ENCODE data around the gene LGALS9. TPM values are rescaled to one million over a fixed set of nuclear protein-coding genes. Genes with fewer than 3 reads are reported as not detected.
"Not testable (repeated sequence)": the region's sequence is repeated elsewhere in the genome, so short reads cannot be mapped to it uniquely, and the experiment has no call there.

Gene LGALS9
- total RNA-seq, 1 experiment from 2014 or later = 0.22 TPM

- no peak overlapping the region for H3K4me3 ChIP-seq
- no peaks in the 10 kb centered on the region for H3K4me1 ChIP-seq
- peaks cover 28% of the 10 kb centered on the region for H3K27me3 ChIP-seq
- H3K9me3 ChIP-seq (replicated peaks) = no peaks in the 10 kb centered on the region
- no peak for DNase-seq
- H3K27ac ChIP-seq = no peak overlapping the region
- H3K36me3 ChIP-seq = no peaks in the 10 kb centered on the region
Observed at GRCh38 chr17:27665549-27665948, 34.6 kb downstream of the LGALS9 start.

- not testable (repeated sequence) for H3K4me3 ChIP-seq; DNase-seq; H3K27ac ChIP-seq; H3K9me3 ChIP-seq (replicated peaks); H3K4me1 ChIP-seq; H3K36me3 ChIP-seq
- peaks cover 28% of the 10 kb centered on the region for H3K27me3 ChIP-seq
Observed at GRCh38 chr17:27666270-27666669, 35.3 kb downstream of the LGALS9 start.

- no peaks in the 10 kb centered on the region for H3K36me3 ChIP-seq
- no peak overlapping the region for H3K27ac ChIP-seq
- no peaks in the 10 kb centered on the region for H3K4me1 ChIP-seq
- peaks cover 32% of the 10 kb centered on the region for H3K27me3 ChIP-seq
- H3K4me3 ChIP-seq = no peak overlapping the region
- no peaks in the 10 kb centered on the region for H3K9me3 ChIP-seq (replicated peaks)
- DNase-seq = no peak
Observed at GRCh38 chr17:27666831-27667560, 36.0 kb downstream of the LGALS9 start.

- no peak for DNase-seq
Observed at GRCh38 chr17:27667656-27668487, 36.9 kb downstream of the LGALS9 start.

GRCh38 chr17:27668488-27668823, 37.5 kb downstream of the LGALS9 start:
- peaks cover 28% of the 10 kb centered on the region for H3K27me3 ChIP-seq
- DNase-seq = no peak

More at GRCh38 chr17:27667656-27668487, 36.9 kb downstream of the LGALS9 start:
- H3K4me1 ChIP-seq = no peaks in the 10 kb centered on the region
- no peaks in the 10 kb centered on the region for H3K9me3 ChIP-seq (replicated peaks)
- H3K36me3 ChIP-seq = no peaks in the 10 kb centered on the region
- peaks cover 32% of the 10 kb centered on the region for H3K27me3 ChIP-seq
- no peak overlapping the region for H3K27ac ChIP-seq
- H3K4me3 ChIP-seq = no peak overlapping the region

GRCh38 chr17:27669136-27669535, 38.1 kb downstream of the LGALS9 start:
- H3K27ac ChIP-seq = no peak overlapping the region
- no peak for DNase-seq
- H3K4me1 ChIP-seq = no peaks in the 10 kb centered on the region

More at GRCh38 chr17:27668488-27668823, 37.5 kb downstream of the LGALS9 start:
- Histone ChIP-seq H3K36me3 (no peaks in the 10 kb centered on the region), H3K27ac (no peak overlapping the region), H3K4me3 (no peak overlapping the region), H3K9me3 (replicated peaks) (no peaks in the 10 kb centered on the region), H3K4me1 (no peaks in the 10 kb centered on the region)

GRCh38 chr17:27669850-27670249, 38.9 kb downstream of the LGALS9 start:
- no peak overlapping the region for H3K4me3 ChIP-seq
- no peaks in the 10 kb centered on the region for H3K36me3 ChIP-seq
- no peak overlapping the region for H3K27ac ChIP-seq
- DNase-seq = no peak
- peaks cover 28% of the 10 kb centered on the region for H3K27me3 ChIP-seq
- no peaks in the 10 kb centered on the region for H3K9me3 ChIP-seq (replicated peaks)
- no peaks in the 10 kb centered on the region for H3K4me1 ChIP-seq

More at GRCh38 chr17:27669136-27669535, 38.1 kb downstream of the LGALS9 start:
- Histone ChIP-seq H3K4me3 (no peak overlapping the region), H3K27me3 (peaks cover 28% of the 10 kb centered on the region), H3K9me3 (replicated peaks) (no peaks in the 10 kb centered on the region), H3K36me3 (no peaks in the 10 kb centered on the region)

- DNase-seq = no peak
- no peaks in the 10 kb centered on the region for H3K9me3 ChIP-seq (replicated peaks)
- H3K4me1 ChIP-seq = no peaks in the 10 kb centered on the region
- H3K4me3 ChIP-seq = no peak overlapping the region
- H3K27me3 ChIP-seq = peaks cover 20% of the 10 kb centered on the region
- H3K27ac ChIP-seq = no peak overlapping the region
- H3K36me3 ChIP-seq = no peaks in the 10 kb centered on the region
Observed at GRCh38 chr17:27670791-27671590, 40.0 kb downstream of the LGALS9 start.

GRCh38 chr17:27671591-27671910, 40.6 kb downstream of the LGALS9 start:
- H3K9me3 ChIP-seq (replicated peaks) = no peaks in the 10 kb centered on the region
- DNase-seq = no peak

GRCh38 chr17:27671977-27672480, 41.0 kb downstream of the LGALS9 start:
- not testable (repeated sequence) for H3K4me3 ChIP-seq; H3K27ac ChIP-seq; DNase-seq; H3K4me1 ChIP-seq; H3K36me3 ChIP-seq; H3K9me3 ChIP-seq (replicated peaks)
- H3K27me3 ChIP-seq = peaks cover 13% of the 10 kb centered on the region

More at GRCh38 chr17:27671591-27671910, 40.6 kb downstream of the LGALS9 start:
- Histone ChIP-seq H3K4me1 (no peaks in the 10 kb centered on the region), H3K27me3 (peaks cover 18% of the 10 kb centered on the region), H3K4me3 (no peak overlapping the region), H3K27ac (no peak overlapping the region), H3K36me3 (no peaks in the 10 kb centered on the region)

GRCh38 chr17:27674335-27674734, 43.3 kb downstream of the LGALS9 start:
- Histone ChIP-seq H3K27ac (no peak overlapping the region), H3K36me3 (no peaks in the 10 kb centered on the region), H3K27me3 (0 out of 2 replicates have a peak, but pooled peaks cover 4% of the 10 kb centered on the region), H3K9me3 (replicated peaks) (no peaks in the 10 kb centered on the region), H3K4me1 (no peaks in the 10 kb centered on the region), H3K4me3 (no peak overlapping the region)
- no peak for DNase-seq

GRCh38 chr17:27677191-27677590, 46.2 kb downstream of the LGALS9 start:
- DNase-seq = no peak
- Histone ChIP-seq H3K27me3 (peaks cover 2% of the 10 kb centered on the region; the same call in 1 of the 2 replicates), H3K9me3 (replicated peaks) (no peaks in the 10 kb centered on the region), H3K27ac (no peak overlapping the region), H3K4me1 (no peaks in the 10 kb centered on the region), H3K4me3 (no peak overlapping the region), H3K36me3 (no peaks in the 10 kb centered on the region)

- H3K4me3 ChIP-seq = not testable (repeated sequence)
Observed at GRCh38 chr17:27686322-27686721, 55.3 kb downstream of the LGALS9 start.

GRCh38 chr17:27690882-27691281, 59.9 kb downstream of the LGALS9 start:
- peaks cover 10% of the 10 kb centered on the region for H3K9me3 ChIP-seq (replicated peaks)
- H3K4me1 ChIP-seq = no peaks in the 10 kb centered on the region
- no peak for DNase-seq
- H3K4me3 ChIP-seq = no peak overlapping the region
- no peaks in the 10 kb centered on the region for H3K36me3 ChIP-seq
- H3K27ac ChIP-seq = no peak overlapping the region
- no peaks in the 10 kb centered on the region for H3K27me3 ChIP-seq

More at GRCh38 chr17:27686322-27686721, 55.3 kb downstream of the LGALS9 start:
- not testable (repeated sequence) for H3K9me3 ChIP-seq (replicated peaks); DNase-seq; H3K36me3 ChIP-seq; H3K27ac ChIP-seq; H3K4me1 ChIP-seq; H3K27me3 ChIP-seq

Data from SJCRH30 (cell line).